AG09319 (cell line): ENCODE data around the gene LBH.

Experiments
- DNase-seq: peaks from one replicate; pipeline ENCODE4 v3.0.0-alpha.2; 2010; ENCODE audit warnings: low read depth; ENCODE audit errors: extremely low read depth
- CTCF ChIP-seq: IDR thresholded peaks from 2 replicates; pipeline ENCODE4 v1.5.1; 2011; ENCODE audit warnings: low read depth, mild to moderate bottlenecking, inconsistent platforms, low read length, moderate library complexity

Gene LBH

GRCh38 chr2:30230497-30231211 is 680 bp upstream of the LBH start:
- TF ChIP-seq CTCF, result no peak; the same call in 1 of the 2 replicates
- no peak for DNase-seq

- no peak for DNase-seq
- no peak for TF ChIP-seq CTCF
These were observed 864 bp downstream of the LBH start for GRCh38 chr2:30231996-30232800.

- DNase-seq, result no peak
These were observed 1.4 kb downstream of the LBH start for GRCh38 chr2:30232801-30233130.

GRCh38 chr2:30233271-30234009 is 2.1 kb downstream of the LBH start:
- no peak for DNase-seq
- no peak for TF ChIP-seq CTCF

More at GRCh38 chr2:30232801-30233130, 1.4 kb downstream of the LBH start:
- TF ChIP-seq CTCF, result no peak

- no peak for TF ChIP-seq CTCF
- peak; percentile 31 for DNase-seq
These were observed 3.0 kb downstream of the LBH start for GRCh38 chr2:30234180-30234971.

- no peak for TF ChIP-seq CTCF
These were observed 3.8 kb downstream of the LBH start for GRCh38 chr2:30235008-30235655.

More at GRCh38 chr2:30235008-30235655, 3.8 kb downstream of the LBH start:
- DNase-seq, result no peak
